Ectodermal cell (in vitro differentiated cells): ENCODE measurements around the gene LHPP.

Experiments used
- H3K27ac ChIP-seq: 2 replicates; pipeline ENCODE4 v1.7.0; 2013; ENCODE audit warnings: mild to moderate bottlenecking, low read depth, low read length; ENCODE audit not compliant: insufficient read depth, poor library complexity, severe bottlenecking
- H3K27me3 ChIP-seq: 2 replicates; pipeline ENCODE4 v1.7.0; 2013; ENCODE audit warnings: mild to moderate bottlenecking, low read length; ENCODE audit not compliant: insufficient read depth, control insufficient read depth, poor library complexity, severe bottlenecking
- H3K36me3 ChIP-seq: one replicate; pipeline ENCODE4 v1.7.0; 2013; ENCODE audit warnings: low read length; ENCODE audit not compliant: control insufficient read depth, insufficient read depth
- H3K4me1 ChIP-seq: one replicate; pipeline ENCODE4 v1.7.0; 2013; ENCODE audit warnings: low read length; ENCODE audit not compliant: control insufficient read depth, insufficient read depth
- H3K4me3 ChIP-seq: 2 replicates; pipeline ENCODE4 v1.7.0; 2013; ENCODE audit warnings: low read depth, low read length, control low read depth; ENCODE audit not compliant: insufficient read depth
- H3K9me3 ChIP-seq: 2 replicates; pipeline ENCODE4 v1.7.0; 2013; ENCODE audit warnings: mild to moderate bottlenecking, low read length, moderate library complexity; ENCODE audit not compliant: control insufficient read depth
- WGBS, 2 experiments: methylation state at CpG; one replicate each; pipeline ENCODE4 v1.1.7; 2013; ENCODE audit warnings: missing lambda C conversion rate in 2 of 2; 5-methylcytosine and 5-hydroxymethylcytosine counted together

Gene LHPP

DNA sequence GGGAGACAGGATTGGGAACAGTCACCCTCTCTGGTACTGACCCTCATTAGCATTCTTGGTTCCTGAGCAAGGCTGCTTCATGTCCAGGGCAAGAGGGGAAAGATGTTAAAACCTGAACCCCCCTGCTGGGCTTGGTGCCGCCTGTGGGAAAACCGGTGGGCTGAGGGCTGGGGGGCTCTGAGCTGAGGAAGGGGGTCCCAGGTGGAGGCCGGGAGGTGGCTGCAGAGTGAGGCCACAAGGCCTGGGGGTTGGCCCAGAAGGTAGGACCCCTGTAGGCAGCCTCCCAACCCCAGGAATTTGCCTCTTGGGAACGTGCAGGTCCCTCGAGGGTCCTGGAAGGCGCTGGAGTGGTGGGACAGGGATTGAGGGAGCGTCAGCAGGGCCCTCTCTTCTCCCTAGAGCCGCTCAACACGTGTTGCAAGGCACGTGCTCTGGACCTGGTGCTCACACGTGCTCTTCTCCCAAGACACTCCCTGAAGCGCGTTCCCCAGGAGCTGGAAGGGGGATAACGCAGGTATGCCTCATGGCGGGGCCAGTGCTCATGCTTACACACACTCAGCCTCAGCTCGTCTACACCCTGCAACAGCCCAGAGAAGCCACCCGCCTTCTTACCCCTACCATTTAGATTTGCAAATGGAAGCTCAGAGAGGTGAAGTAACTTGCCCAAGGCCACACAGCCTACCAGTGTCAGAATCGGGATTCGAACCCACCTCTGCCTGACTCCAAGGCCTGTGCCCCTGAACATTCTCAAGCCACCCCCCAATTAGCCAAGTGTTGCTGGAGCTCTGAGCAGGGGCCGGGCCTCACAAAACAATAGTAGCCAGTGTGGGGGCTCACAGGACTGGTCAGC, 64.4 kb downstream of the LHPP start:
- no peaks in the 10 kb centered on the region for H3K4me1 ChIP-seq
- H3K27ac ChIP-seq = no peak overlapping the region
- H3K27me3 ChIP-seq = no peaks in the 10 kb centered on the region
- H3K9me3 ChIP-seq = no peaks in the 10 kb centered on the region
- H3K36me3 ChIP-seq = no peaks in the 10 kb centered on the region
- H3K4me3 ChIP-seq = no peak overlapping the region
- 84 to 86% methylated on average over 20 of the region's 20 CpGs for WGBS, 2 experiments

DNA sequence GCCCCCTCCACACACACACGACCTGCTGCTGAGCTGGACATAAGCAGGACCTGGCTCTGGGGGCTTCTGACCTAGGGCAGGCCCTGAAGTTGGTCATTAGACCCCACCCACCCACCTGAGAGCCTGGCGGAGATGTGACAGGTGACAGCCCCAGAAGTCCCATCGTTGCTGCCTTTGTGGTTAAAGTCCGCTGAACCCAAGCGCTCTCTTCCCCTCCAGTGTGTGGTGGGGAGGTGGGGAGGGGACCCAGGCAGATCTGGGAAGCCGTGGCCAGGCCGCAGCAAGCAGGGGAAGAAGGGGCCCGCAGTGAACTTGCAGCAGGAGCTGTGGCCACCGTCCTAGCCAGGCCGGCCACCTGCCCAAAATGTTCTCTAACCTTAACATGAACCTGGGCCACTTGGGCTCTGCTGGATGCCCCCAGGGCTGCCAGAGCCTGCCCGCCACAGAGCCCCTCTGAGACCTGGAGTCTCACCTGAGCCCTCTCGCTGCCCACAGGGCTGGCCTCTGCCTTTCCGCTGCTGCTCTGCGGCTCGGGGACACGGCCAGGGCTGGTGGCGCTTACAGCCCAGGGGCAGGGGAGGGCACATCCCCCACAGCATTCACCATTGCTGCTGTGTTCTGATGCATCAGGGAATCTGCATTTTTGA, 65.1 kb downstream of the LHPP start:
- H3K9me3 ChIP-seq = no peaks in the 10 kb centered on the region
- 82 to 84% methylated on average over 17 of the region's 17 CpGs for WGBS, 2 experiments
- no peaks in the 10 kb centered on the region for H3K27me3 ChIP-seq

DNA sequence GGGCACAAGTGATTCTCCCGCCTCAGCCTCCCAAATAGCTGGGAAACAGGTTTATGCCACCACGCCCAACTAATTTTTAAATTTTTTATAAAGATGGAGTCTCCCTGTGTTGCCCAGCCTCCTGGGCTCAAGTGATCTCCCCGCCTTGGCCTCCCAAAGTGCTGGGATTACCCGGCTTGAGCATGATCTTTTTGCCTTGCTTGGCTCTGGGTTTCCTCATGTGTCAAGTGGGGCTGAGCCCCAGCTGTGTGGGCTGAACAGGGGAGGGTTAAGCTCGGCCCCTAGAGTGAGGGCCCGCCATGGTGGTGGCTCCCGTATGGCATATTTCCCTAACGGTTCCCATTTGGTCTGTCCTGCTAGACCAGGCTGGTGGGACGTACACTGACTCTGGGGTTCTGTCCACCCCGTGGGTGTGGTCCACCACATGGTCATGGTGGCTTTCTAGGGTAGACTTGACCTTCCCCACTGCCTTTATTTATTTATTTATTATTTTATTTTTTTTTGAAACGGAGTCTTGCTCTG, 66.3 kb downstream of the LHPP start:
- Histone ChIP-seq H3K27ac (no peak overlapping the region), H3K4me1 (no peaks in the 10 kb centered on the region), H3K4me3 (no peak overlapping the region), H3K9me3 (no peaks in the 10 kb centered on the region), H3K36me3 (no peaks in the 10 kb centered on the region), H3K27me3 (no peaks in the 10 kb centered on the region)
- WGBS, 2 experiments = 91 to 92% methylated on average over 11 of the region's 11 CpGs

More for the DNA sequence above, 65.1 kb downstream of the LHPP start:
- Histone ChIP-seq H3K4me3 (no peak overlapping the region), H3K36me3 (no peaks in the 10 kb centered on the region), H3K4me1 (no peaks in the 10 kb centered on the region), H3K27ac (no peak overlapping the region)

DNA sequence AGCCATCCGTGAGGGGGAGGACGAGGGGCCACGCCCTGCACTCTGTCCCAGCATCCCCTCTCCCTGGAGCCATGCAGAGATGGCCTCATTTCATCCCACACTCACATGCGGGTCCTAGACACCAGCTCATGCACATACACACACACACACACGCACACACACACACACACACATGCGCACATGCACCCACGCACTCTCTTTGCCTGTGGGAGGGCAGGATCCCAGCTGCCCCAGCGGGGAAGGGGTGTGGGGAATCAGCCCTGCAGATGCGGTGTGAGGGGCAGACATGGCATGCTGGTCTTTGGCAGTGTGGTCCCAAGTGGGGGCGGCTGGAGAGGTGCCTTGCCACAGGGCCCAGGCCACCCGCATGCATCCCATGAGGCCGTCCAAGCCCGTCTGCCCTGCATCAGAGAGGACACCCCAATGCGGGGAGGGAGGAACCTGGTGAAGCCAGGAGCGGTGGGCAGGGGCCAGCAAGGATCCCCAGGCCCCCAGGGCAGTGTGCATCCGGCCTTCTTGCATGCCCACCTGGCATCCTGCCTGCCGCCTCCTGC, 68.1 kb downstream of the LHPP start:
- WGBS, 2 experiments = 72 to 75% methylated on average over 17 of the region's 17 CpGs
- H3K27ac ChIP-seq = no peak overlapping the region

DNA sequence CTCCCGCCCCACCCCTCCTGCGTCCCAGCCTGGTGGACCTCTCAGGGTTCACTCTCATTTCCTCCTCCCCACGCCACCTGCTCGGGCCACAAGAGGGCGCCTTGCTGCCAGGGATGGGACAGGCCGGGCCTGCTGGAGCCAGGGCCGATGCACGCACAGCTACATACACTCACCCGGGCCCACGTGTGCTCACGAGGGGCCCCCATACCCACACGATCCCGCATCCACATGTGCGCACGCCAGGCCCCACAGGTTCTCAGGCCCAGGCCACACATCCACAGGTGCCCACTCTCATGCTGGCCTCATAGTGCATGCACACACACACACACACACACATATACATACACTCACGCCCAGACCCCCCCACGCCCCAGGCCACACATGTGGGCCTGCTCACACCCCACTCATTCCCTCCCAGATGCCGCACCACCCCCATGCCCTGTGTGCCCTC, 68.6 kb downstream of the LHPP start:
- WGBS, 2 experiments = 32 to 33% methylated on average over 18 of the region's 18 CpGs
- no peaks in the 10 kb centered on the region for H3K36me3 ChIP-seq
- no peak overlapping the region for H3K27ac ChIP-seq
- H3K4me1 ChIP-seq = no peaks in the 10 kb centered on the region
- no peaks in the 10 kb centered on the region for H3K9me3 ChIP-seq
- no peaks in the 10 kb centered on the region for H3K27me3 ChIP-seq
- H3K4me3 ChIP-seq = no peak overlapping the region

More for the DNA sequence above, 68.1 kb downstream of the LHPP start:
- no peaks in the 10 kb centered on the region for H3K27me3 ChIP-seq
- H3K4me3 ChIP-seq = no peak overlapping the region
- no peaks in the 10 kb centered on the region for H3K9me3 ChIP-seq
- no peaks in the 10 kb centered on the region for H3K4me1 ChIP-seq
- H3K36me3 ChIP-seq = no peaks in the 10 kb centered on the region

DNA sequence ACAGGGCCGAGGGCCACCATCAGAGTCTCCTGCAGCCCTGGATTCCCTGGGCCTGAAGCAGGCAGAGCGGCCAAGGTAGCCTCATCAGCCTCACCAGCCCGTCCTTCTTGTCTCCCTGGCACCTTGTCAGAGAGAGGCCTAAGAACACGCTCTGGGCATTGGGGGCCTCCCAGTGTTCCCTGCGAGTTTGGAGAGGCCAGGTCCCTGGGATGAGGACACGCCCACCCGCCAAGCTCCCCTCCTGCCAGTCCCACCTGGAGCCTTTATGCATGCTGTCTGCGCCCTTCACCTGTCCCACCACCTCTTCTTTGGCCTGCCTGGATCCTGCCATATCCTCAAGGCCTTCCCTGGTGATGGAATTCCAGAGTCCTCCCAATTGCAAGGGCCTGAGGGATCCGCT, 69.2 kb downstream of the LHPP start:
- no peak overlapping the region for H3K4me3 ChIP-seq
- H3K9me3 ChIP-seq = no peaks in the 10 kb centered on the region
- peaks cover 2% of the 10 kb centered on the region for H3K4me1 ChIP-seq
- H3K27me3 ChIP-seq = no peaks in the 10 kb centered on the region
- WGBS, 2 experiments = 90 to 91% methylated on average over 9 of the region's 9 CpGs
- H3K36me3 ChIP-seq = no peaks in the 10 kb centered on the region
- no peak overlapping the region for H3K27ac ChIP-seq

DNA sequence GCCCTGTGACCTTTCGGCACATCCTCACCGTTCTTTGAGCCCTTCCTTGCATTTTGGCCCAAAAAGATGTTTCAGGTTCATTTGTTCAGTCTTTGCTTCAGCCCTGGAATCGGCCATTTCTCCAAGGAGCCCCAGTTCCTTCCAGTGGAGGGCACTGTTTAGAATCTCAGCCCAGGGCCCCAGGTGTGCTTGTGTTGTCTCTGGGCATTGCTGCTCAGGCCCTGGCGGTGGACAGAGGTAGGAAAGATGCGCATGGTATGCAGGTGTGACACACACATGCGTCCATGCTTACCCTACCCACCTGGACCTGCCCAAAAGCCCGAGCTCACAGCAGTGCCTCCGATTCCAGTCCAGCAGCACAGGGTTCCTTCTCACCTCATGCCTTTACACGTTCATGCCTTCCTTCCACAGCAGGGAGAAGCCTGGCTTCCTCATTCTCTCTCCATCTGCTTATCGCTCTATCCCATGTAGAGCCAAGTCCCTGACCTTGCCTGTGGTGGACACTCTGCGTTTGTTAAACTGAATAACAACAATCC, 70.6 kb downstream of the LHPP start:
- H3K36me3 ChIP-seq = no peaks in the 10 kb centered on the region
- H3K27ac ChIP-seq = no peak overlapping the region
- no peaks in the 10 kb centered on the region for H3K9me3 ChIP-seq
- H3K4me3 ChIP-seq = no peak overlapping the region
- WGBS, 2 experiments = 69 to 71% methylated on average over 11 of the region's 11 CpGs
- H3K27me3 ChIP-seq = no peaks in the 10 kb centered on the region
- peaks cover 10% of the 10 kb centered on the region for H3K4me1 ChIP-seq

DNA sequence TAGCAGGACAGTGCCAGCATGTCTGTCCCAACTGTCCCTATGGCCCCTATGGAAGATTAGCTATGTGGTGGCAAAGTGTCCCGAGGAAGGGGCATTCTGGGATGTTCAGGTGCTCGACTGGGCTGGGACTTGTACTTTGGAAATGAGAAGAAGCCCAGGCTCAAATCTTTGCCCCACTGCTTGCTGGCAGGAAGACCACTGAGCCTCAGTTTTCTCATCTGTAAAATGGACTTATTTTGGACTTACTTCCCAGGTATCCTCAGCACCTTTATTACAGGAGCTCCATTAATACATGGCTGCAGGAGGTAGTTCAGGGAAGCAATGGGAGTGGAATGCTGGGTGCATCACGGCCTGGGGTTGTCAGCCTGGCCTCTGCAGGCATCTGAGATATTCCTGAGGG, 71.2 kb downstream of the LHPP start:
- H3K9me3 ChIP-seq = no peaks in the 10 kb centered on the region
- 87 to 91% methylated on average over 3 of the region's 3 CpGs for WGBS, 2 experiments
- no peak overlapping the region for H3K4me3 ChIP-seq
- H3K4me1 ChIP-seq = peaks cover 10% of the 10 kb centered on the region
- no peaks in the 10 kb centered on the region for H3K36me3 ChIP-seq
- no peak overlapping the region for H3K27ac ChIP-seq
- H3K27me3 ChIP-seq = no peaks in the 10 kb centered on the region

DNA sequence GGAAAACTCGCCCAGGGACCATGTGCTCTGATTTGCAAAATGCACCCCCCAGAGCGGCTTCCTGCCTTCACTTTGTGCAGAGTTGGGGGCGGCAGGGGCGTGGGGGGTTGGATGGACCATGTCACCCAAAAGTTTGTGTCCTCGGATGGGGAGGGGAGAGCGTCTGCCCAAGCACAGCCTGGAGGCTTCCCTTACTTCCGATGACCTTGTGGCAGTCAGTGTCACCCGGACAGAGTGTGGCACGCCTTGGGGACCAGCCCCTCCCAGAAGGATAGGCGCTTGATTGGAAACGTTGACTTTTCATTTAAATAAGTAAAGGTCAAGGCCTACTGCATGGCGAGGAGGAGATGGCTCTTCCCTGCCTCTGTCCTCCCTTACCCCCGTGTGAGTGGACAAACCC, 71.6 kb downstream of the LHPP start:
- Histone ChIP-seq H3K27me3 (no peaks in the 10 kb centered on the region), H3K36me3 (no peaks in the 10 kb centered on the region), H3K4me3 (no peak overlapping the region), H3K9me3 (no peaks in the 10 kb centered on the region), H3K4me1 (peaks cover 10% of the 10 kb centered on the region), H3K27ac (no peak overlapping the region)
- WGBS, 2 experiments = 90 to 91% methylated on average over 13 of the region's 13 CpGs
